T-helper 1 cell treated with Interleukin-12 subunit alpha and Interleukin-12 subunit beta and Interleukin-4 antibody, amounts not matched to agents 30 μg/mL and 1 μg/mL, for 36 hours (primary cell): ENCODE measurements around the gene B3GAT1.
"Not testable (repeated sequence)": the region's sequence is repeated elsewhere in the genome, so short reads cannot be mapped to it uniquely, and the experiment has no call there.

Source experiments
- H3K27ac Mint-ChIP-seq: one replicate; pipeline ENCODE4 v1.8.0; 2021; ENCODE audit warnings: mild to moderate bottlenecking, mixed read lengths
- H3K27me3 Mint-ChIP-seq: one replicate; pipeline ENCODE4 v1.8.0; 2021; ENCODE audit warnings: low read depth, mixed read lengths
- H3K36me3 Mint-ChIP-seq: one replicate; pipeline ENCODE4 v1.8.0; 2021; ENCODE audit warnings: low read depth, mixed read lengths
- H3K4me1 Mint-ChIP-seq: one replicate; pipeline ENCODE4 v1.8.0; 2021; ENCODE audit warnings: low read depth, mixed read lengths
- H3K4me3 Mint-ChIP-seq: one replicate; pipeline ENCODE4 v1.8.0; 2021; ENCODE audit warnings: mild to moderate bottlenecking, moderate library complexity, mixed read lengths
- H3K9me3 Mint-ChIP-seq: one replicate; pipeline ENCODE4 v1.8.0; 2021; ENCODE audit warnings: mixed read lengths

Gene B3GAT1

DNA sequence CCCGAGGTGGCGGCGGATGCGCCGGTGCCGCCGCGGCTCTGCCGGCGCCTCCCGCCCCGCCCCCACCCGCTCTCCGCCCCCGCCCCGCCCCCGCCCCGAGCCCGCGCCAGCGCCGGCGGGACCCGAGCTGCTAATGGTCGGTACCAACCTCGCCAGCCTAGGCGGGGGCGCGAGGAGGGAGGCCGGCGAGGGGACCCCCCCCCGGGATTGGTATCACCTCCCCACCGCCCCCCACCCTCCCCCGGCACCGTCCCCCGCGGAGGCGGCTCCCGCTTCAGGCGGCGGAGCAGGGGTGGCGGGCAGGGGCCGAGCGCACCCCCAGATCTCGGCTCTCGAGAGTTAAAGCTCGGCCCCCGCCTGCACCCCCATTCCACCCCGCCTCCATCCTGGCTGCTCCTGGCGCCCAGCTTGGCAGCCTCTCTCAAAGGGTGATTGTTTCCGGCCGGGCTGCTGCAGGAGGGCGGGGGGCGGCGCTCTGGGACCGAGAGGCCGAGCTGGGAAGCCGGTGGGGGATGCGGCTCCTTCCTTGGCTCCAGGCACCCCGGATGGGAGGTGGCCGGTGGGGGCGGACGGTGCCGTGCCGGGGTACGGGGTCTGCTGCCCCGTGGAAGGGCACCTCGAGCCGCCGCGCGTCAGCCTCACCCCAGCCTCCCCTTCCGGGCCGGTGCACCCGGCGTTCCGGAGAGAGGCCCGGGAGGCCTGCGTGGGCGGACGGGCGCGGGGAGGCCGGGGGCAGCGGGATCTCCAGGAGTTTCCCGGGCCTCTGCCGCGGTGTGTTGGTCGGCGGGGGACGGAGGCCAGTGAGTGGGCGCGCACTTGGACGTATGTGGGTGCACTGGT, at the start of gene B3GAT1:
Gene B3GAT1, minus strand, starts transcription at position 40 of the 840 bp plus-strand sequence. CDS start 24,583 bp downstream, outside the sequence.
- no peak within 1 kb of the TSS for H3K27ac Mint-ChIP-seq
- H3K36me3 Mint-ChIP-seq = no peaks in the 10 kb centered on the region
- H3K27me3 Mint-ChIP-seq = peaks cover 74% of the 10 kb centered on the region
- peaks cover 7% of the 10 kb centered on the region for H3K4me1 Mint-ChIP-seq
- no peaks in the 10 kb centered on the region for H3K9me3 Mint-ChIP-seq
- peak within 1 kb of the TSS; percentile 48 for H3K4me3 Mint-ChIP-seq

- no peak overlapping the region for H3K4me3 Mint-ChIP-seq
- peaks cover 21% of the 10 kb centered on the region for H3K27me3 Mint-ChIP-seq
- no peaks in the 10 kb centered on the region for H3K4me1 Mint-ChIP-seq
- H3K36me3 Mint-ChIP-seq = no peaks in the 10 kb centered on the region
- H3K27ac Mint-ChIP-seq = no peak overlapping the region
- H3K9me3 Mint-ChIP-seq = peaks cover 13% of the 10 kb centered on the region
Observed at GRCh38 chr11:134461621-134462020, 49.6 kb upstream of the B3GAT1 start.

- Mint-ChIP-seq H3K4me1 (no peaks in the 10 kb centered on the region), H3K9me3 (peaks cover 20% of the 10 kb centered on the region), H3K4me3 (no peak overlapping the region), H3K36me3 (no peaks in the 10 kb centered on the region), H3K27ac (no peak overlapping the region), H3K27me3 (peaks cover 19% of the 10 kb centered on the region)
Observed at GRCh38 chr11:134460881-134461280, 48.8 kb upstream of the B3GAT1 start.

DNA sequence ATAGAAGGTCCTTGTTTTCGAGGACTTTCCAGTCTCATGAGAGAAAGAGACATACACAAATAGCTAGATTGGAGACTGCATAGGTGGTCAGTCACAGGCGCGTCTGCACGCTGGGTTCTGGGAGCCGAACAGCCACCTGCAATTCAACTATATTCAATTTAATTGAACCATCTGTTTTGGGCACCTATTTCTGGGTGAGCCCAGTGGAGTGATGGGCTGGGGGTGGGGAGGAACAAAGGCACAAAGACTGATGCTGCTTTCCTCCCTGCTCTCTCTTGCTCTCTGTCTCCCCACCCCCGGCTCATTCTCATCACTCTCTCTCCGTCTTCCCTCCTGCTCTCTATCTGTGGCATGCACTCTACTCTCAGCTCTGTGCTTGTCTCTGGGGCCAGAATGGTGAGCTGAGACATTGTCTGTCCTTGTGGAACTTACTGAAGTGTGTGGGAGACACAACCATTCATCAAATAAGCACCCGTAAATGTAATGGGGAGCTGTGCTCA, 48.1 kb upstream of the B3GAT1 start:
- no peak overlapping the region for H3K4me3 Mint-ChIP-seq
- peaks cover 12% of the 10 kb centered on the region for H3K27me3 Mint-ChIP-seq
- H3K4me1 Mint-ChIP-seq = no peaks in the 10 kb centered on the region
- peaks cover 24% of the 10 kb centered on the region for H3K9me3 Mint-ChIP-seq
- no peak overlapping the region for H3K27ac Mint-ChIP-seq
- no peaks in the 10 kb centered on the region for H3K36me3 Mint-ChIP-seq

GRCh38 chr11:134459246-134460061, 47.4 kb upstream of the B3GAT1 start:
- Mint-ChIP-seq H3K9me3 (peaks cover 24% of the 10 kb centered on the region), H3K36me3 (no peaks in the 10 kb centered on the region), H3K27me3 (peaks cover 8% of the 10 kb centered on the region), H3K27ac (no peak overlapping the region), H3K4me3 (no peak overlapping the region), H3K4me1 (no peaks in the 10 kb centered on the region)

DNA sequence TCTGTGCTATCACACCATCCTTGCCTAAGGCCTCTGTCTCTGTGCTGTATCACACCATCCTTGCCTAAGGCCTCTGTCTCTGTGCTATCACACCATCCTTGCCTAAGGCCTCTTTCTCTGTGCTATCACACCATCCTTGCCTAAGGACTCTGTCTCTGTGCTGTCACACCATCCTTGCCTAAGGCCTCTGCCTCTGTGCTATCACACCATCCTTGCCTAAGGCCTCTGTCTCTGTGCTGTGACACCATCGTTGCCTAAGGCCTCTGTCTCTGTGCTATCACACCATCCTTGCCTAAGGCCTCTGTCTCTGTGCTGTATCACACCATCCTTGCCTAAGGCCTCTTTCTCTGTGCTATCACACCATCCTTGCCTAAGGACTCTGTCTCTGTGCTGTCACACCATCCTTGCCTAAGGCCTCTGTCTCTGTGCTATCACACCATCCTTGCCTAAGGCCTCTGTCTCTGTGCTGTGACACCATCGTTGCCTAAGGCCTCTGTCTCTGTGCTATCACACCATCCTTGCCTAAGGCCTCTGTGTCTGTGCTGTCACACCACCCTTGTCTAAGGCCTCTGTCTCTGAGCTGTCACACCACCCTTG, 45.5 kb upstream of the B3GAT1 start:
- H3K27me3 Mint-ChIP-seq, H3K4me3 Mint-ChIP-seq, H3K27ac Mint-ChIP-seq, H3K36me3 Mint-ChIP-seq, H3K4me1 Mint-ChIP-seq: not testable (repeated sequence)
- H3K9me3 Mint-ChIP-seq = peaks cover 24% of the 10 kb centered on the region

DNA sequence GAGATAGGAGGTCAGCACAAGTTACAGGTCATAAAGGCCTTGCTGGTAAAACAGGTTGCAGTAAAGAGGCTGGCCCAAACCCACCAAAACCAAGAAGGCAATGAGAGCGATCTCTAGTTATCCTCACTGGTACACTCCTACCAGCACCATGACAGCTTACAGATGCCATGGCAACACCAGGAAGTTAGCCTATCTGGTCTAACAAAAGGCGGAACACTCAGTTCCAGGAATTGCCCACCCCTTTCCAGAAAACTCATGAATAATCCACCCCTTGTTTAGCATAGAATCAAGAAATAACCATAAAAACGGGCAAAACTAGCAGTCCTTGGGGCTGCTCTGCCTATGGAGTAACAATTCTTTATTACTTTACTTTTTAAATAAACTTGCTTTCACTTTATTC, 43.5 kb upstream of the B3GAT1 start:
- H3K36me3 Mint-ChIP-seq = no peaks in the 10 kb centered on the region
- no peaks in the 10 kb centered on the region for H3K27me3 Mint-ChIP-seq
- peaks cover 24% of the 10 kb centered on the region for H3K9me3 Mint-ChIP-seq
- H3K4me3 Mint-ChIP-seq = no peak overlapping the region
- H3K4me1 Mint-ChIP-seq = no peaks in the 10 kb centered on the region
- no peak overlapping the region for H3K27ac Mint-ChIP-seq

- Mint-ChIP-seq H3K36me3 (no peaks in the 10 kb centered on the region), H3K4me3 (no peak overlapping the region), H3K27ac (no peak overlapping the region), H3K9me3 (peaks cover 24% of the 10 kb centered on the region), H3K27me3 (no peaks in the 10 kb centered on the region), H3K4me1 (no peaks in the 10 kb centered on the region)
Observed at GRCh38 chr11:134454146-134454690, 42.2 kb upstream of the B3GAT1 start.

DNA sequence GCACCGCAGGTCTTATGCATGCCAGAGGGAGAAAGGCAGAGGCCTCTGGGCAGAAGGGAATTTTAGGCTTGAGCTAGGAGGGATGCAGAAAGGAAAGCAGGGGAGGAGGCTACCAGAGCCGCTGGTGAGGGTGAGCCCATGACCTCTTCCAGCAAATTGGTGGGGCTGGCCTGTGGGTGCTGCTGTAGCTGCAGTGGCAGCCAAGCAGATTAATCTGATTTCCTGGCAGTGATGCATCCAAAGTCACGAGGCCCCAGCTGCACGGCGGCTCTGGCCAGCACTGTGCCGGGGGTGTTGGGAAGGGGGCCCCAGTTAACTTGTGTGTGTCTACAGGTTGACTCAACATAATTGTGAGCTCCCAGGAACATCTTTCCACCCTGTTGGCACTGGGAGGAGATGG, 41.4 kb upstream of the B3GAT1 start:
- Mint-ChIP-seq H3K27me3 (no peaks in the 10 kb centered on the region), H3K9me3 (peaks cover 21% of the 10 kb centered on the region), H3K27ac (no peak overlapping the region), H3K36me3 (no peaks in the 10 kb centered on the region), H3K4me3 (no peak overlapping the region), H3K4me1 (no peaks in the 10 kb centered on the region)

DNA sequence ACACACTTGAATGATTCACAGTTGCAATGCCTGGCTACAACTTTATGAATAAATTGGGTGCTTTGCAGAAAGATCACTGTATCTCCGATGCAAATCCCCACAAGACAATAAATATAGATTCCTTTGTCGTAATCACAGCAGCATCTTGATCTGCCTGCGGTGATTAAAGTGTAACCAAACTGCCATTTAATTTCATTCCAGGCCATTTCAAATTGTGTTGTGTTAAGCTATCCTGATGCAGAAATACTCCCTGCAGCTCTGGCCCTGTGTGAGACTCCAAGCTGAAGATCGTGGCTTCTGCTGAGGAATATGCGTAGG, 40.8 kb upstream of the B3GAT1 start:
- peaks cover 21% of the 10 kb centered on the region for H3K9me3 Mint-ChIP-seq

GRCh38 chr11:134452026-134452837, 40.2 kb upstream of the B3GAT1 start:
- Mint-ChIP-seq H3K27me3 (no peaks in the 10 kb centered on the region), H3K27ac (no peak overlapping the region), H3K36me3 (no peaks in the 10 kb centered on the region), H3K4me3 (no peak overlapping the region), H3K9me3 (peaks cover 18% of the 10 kb centered on the region), H3K4me1 (no peaks in the 10 kb centered on the region)

More for the DNA sequence above, 40.8 kb upstream of the B3GAT1 start:
- Mint-ChIP-seq H3K27me3 (no peaks in the 10 kb centered on the region), H3K27ac (no peak overlapping the region), H3K4me3 (no peak overlapping the region), H3K4me1 (no peaks in the 10 kb centered on the region), H3K36me3 (no peaks in the 10 kb centered on the region)

- H3K4me1 Mint-ChIP-seq = no peaks in the 10 kb centered on the region
- H3K27me3 Mint-ChIP-seq = no peaks in the 10 kb centered on the region
- no peak overlapping the region for H3K27ac Mint-ChIP-seq
- no peaks in the 10 kb centered on the region for H3K9me3 Mint-ChIP-seq
- no peaks in the 10 kb centered on the region for H3K36me3 Mint-ChIP-seq
- no peak overlapping the region for H3K4me3 Mint-ChIP-seq
Observed at GRCh38 chr11:134450186-134450585, 38.1 kb upstream of the B3GAT1 start.

DNA sequence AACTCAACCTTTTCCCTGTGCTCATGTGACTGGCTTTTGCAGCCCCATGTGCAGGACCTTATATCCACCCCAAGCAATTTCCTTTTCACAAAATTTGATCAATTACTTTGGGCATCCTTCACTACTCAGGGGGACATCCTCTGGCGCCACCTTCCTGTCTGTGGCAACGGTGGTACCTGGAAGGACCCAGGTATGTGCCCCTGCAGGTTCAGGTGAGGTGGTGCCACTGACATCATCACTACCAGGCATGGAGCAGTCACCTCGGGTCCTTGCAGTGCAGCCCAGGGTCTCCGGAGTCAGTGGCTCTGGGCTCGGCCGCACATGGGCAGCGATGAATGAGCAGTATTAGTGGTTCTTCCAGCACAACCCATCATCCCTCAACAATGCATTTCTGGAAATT, 37.7 kb upstream of the B3GAT1 start:
- no peak overlapping the region for H3K27ac Mint-ChIP-seq
- H3K4me1 Mint-ChIP-seq = no peaks in the 10 kb centered on the region
- no peaks in the 10 kb centered on the region for H3K27me3 Mint-ChIP-seq
- no peaks in the 10 kb centered on the region for H3K9me3 Mint-ChIP-seq
- no peak overlapping the region for H3K4me3 Mint-ChIP-seq
- H3K36me3 Mint-ChIP-seq = no peaks in the 10 kb centered on the region

DNA sequence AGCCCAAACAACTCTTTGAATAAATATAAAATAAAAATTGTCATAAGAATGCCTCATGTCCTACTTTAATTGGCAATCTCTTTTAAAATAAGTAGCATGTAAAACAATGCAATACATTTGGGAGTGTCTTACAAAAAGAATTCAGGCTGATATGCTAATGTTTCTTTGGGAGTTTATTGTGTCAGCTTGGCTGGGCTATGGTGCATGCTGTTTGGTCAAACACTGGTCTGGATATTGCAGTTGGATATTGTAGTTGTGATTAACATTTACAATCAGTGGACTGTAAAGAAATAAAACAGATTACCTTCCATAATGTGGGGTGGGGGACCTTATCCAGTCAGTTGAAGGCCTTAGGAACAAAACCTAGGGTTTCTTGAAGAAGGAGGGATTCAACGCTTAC, 37.0 kb upstream of the B3GAT1 start:
- H3K9me3 Mint-ChIP-seq = peaks cover 2% of the 10 kb centered on the region
- no peaks in the 10 kb centered on the region for H3K27me3 Mint-ChIP-seq
- no peaks in the 10 kb centered on the region for H3K4me1 Mint-ChIP-seq
- H3K27ac Mint-ChIP-seq = no peak overlapping the region
- H3K4me3 Mint-ChIP-seq = no peak overlapping the region
- no peaks in the 10 kb centered on the region for H3K36me3 Mint-ChIP-seq
